ENCODE measurements around the gene ADAM23.

The ADAM23 gene

GRCh38 chr2:206572725-206573124 lies 129.4 kb downstream of the ADAM23 start:
- DNase-seq, result no peak

DNA sequence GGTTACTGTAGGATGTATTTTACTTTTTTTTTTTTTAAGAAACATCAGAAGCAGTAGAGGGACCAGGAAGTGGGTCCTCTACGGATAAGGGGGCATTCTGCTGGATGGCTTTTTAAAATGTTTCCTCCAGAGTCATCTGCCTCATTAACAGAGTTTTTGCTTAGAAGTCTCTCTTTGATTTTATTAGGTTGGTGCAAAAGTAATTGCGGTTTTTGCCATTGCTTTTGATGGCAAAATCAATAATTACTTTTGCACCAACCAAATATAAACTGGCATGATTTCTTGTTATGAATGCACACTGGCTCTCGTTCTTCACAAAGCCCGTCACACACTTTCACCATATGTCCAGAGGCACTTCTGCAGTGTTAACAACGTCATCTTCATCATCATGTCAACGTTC lies 130.5 kb downstream of the ADAM23 start:
- DNase-seq, result no peak

DNA sequence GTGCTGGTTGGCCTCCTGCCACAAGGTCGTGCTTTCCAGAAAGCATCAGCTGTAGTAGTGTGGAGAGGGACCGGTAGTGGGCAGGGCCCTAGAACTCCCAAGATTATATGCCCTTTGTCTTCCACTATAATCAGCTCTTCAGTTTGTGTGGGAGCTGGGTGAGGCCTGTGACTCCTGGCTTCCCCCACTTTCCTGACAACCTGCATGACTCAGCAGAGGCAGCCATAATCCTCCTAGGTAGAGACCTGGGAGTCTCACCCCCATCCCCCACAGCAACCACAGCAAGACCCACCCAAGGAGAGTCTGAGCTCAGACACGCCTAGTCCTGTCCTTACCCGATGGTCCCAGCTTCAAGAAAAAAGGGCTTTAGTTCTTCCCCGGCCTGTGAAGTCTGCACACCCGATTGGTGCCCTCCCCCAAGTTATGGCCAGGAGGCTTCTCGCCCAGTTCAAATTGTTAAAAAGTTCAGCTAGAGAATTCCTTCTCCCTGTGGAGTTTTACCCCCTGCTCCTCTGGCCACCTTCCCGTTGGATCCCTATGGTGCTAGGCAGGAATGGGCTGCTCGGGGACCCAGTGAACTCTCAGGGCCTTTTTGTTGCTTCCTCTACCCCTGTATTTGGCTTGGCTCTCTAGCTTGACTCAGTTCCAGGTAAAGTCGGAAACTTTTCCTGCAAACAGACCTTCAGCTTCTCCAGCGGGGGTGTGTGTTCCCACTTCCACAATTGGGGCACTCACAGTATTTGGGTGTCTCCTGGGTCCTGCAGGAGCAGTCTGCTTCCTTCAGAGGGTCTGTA lies 141.2 kb downstream of the ADAM23 start:
- no peak for DNase-seq

DNA sequence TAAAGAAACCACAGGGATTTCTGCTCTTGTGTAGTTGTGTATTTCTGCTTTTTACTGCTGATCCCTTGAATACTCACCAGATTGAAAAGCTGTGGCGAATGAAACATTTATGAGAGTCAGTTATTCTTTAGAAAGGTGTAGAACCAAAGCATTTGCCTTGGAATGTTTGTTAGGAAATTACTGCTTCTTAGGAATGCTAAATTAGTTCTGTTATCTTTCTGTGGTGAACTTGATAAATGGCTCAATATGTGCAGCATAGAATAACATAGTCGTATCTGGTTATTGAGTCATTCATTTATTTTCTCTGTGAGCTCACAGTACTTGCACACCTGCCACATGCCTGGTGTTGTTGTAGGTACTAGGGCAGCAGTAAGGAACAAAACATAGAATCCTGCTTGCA lies 142.0 kb downstream of the ADAM23 start:
- no peak for DNase-seq

DNA sequence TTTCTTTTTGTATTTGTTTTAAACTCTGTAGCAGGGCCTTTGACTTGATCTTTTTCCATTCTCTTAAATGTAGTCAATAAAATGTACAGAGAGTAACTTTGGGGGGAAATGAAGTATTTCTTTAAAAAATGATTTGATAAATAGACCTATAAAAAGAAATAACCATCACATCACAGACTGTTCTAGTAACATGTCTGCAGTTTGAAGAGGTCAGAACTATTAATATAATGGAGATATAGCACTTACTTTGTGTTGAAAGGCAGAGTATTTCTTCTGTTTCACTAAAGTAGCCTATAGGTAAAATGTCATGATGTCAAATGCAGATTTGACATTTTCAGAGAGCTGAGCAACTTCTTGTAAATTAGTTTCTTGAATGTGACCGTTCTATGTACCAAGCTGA lies 143.3 kb downstream of the ADAM23 start:
- no peak for DNase-seq

DNA sequence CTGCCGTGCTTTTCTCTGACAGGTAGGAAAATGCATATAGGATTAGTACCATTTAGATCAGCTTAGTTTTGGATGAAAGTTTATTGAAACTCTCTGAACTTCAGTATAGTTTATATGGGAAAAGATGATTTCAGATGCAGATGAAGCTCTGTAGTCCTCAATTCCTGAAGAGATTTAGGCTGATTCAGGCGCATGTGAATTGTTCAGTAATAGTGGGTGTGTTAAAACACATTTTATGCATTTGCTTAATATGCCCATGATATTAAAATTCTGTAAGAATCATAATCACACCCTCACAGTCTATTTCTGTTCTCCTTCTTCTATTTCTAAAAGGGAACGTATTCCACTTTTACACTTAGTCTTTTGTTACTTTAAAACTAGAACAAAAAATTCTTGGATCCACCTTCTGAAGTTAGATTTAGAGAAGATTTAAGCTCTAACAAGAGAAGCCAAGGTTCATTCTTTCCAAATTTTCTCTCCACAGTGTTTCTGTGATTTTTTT lies 154.4 kb downstream of the ADAM23 start:
- DNase-seq, result no peak

DNA sequence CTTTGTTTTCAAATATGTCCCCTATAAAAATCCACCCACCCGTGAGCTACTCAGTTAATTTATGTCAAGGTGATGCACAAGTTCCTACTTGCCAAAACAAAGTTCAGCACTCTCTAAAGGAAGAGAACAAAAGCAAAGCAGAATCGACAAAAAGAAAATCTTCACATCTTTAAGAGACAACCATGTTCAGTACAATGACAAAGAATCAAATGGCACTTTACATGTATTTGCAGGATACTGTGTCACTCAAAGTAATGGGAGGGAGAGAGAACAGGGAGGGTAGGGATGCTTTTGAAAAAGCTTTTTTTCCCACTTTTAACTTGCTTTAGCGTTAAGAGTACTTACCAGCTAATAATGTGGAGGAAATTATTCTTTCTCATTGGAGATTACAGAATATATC lies 159.9 kb downstream of the ADAM23 start:
- DNase-seq, result no peak

- no peak for DNase-seq
These were observed 167.1 kb downstream of the ADAM23 start for GRCh38 chr2:206610451-206610850.

GRCh38 chr2:206611191-206611590 lies 167.9 kb downstream of the ADAM23 start:
- DNase-seq, result no peak

DNA sequence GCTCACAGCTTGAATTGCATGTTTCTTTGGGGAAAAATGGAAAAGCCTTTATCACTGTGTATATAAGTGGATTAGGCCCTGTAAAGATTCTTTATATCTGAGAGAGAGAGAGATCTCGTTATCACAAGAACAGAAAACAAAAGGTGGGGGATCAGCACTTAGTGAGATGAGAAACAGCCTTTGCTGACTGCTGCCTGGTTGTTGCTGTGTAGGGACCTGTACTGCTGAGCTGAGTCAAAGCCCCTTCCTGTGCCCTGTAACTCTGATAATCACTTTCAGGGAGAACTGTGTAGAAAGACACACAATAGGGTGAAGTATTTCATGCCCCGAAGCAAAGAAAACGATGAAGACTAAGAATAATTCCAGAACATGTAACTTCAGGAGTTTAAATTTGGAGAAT lies 168.4 kb downstream of the ADAM23 start:
- no peak for DNase-seq

DNA sequence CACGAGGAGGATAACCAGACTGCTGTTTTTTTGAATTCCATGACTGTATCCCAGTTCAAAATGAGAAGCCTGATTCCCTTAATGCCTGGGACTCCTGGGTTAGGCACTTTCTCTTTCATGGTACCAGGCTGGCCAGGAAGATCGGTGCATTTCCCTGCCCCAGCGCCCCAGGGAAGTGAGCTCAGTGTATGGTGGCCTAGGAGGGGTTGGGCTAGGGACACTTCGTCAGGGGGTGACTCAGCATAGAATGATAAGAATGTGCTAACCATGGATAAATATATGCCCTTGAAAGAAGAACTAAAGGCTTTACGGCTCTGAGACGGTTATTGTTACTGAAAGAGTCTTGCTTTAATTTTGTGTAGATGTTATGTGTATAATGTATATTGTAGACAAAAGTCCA lies 171.5 kb downstream of the ADAM23 start:
- no peak for DNase-seq

GRCh38 chr2:206615417-206616089 lies 172.2 kb downstream of the ADAM23 start:
- no peak for DNase-seq

DNA sequence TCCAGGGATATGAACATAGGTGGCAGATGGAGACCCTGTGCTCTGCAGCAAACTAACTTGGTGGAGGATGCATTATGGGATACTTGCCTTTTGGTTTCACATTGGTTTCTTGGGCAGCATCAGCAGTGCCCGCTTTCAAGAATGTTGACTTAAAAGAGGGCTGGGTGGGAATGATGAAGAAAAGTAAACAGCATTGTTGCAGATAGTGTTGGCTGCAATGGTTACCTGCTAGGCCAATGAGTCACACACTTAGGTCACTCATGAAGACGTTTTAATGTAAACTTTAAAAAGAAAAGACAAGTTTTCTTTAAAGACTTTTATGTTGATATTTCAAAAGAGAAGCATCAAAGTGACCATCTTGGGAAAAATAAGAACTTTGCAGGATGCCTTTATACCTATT lies 172.8 kb downstream of the ADAM23 start:
- DNase-seq, result no peak

DNA sequence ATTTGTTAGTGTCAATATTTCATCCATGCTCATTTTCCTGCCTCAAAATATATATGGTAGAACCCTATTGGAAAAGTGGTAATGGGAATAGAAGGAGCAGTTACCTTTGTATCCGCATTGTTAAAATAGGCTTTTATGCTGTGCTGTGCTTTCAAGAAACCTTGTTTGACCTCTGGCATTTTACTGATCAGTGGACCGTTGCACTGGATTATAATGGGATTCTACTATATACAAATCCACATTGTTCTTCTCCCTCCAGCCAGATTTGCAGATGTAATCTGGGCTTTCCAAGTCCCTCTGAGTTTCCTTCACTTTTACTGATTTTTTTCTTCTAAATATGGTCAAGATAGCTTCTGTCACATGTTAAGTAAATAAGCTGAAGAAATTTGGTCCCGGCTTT lies 175.7 kb downstream of the ADAM23 start:
- DNase-seq, result no peak

DNA sequence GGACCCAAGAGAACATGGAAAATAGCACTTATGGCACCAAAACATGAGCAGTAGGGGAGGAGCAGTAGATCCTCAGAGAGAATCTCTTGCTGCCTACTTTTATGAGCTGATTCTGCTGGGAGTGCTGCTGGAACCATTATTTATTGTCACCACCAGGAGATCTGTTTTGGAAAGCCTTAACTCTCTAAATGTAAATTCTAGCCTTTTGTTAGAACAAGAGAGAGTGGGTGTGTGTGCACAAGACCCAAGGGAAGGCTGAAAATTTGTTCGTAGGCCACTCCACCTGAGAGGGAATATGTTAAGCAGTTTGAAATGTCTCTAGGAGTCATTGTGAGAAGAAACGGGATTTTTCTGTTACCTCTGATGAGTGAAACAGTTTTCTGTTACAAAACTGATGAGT lies 182.8 kb downstream of the ADAM23 start:
- DNase-seq, result no peak

DNA sequence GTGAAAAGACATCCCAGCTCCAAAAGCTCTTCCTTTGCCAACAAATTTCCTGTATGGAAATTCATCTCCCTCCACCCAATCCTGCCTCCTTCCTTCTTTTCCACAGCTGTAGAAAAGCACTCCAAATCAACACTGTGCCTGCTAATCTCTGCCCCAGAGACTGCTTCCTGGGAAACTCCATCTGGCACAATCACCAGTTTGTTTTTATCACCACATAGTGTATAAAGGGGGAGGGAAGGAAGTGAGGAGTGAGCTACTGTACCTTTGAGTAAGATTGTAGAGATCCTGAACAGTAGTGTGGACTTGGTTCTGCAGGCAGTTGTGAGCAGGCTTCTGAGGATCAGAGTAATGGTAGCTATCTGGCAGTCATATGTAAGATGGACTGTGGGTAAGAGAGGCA lies 184.3 kb downstream of the ADAM23 start:
- no peak for DNase-seq

DNA sequence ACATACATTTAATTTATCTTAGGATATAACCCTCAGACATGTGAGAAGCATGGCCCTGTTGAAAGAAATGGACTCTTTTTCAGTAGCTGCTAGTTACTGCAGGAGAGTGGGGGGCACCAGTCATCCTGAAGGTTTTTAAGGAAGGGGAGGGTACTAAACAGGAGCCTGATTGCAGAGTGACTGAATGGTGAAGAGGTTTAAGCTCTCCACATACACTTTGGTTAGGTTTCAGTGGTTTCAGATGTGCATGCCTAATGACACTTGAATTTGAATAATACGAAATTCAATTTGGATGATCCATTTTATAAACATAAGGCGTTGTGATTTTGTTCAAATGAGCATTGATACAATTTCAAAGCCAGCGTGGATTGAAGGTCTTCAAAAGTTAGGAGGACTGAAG lies 188.0 kb downstream of the ADAM23 start:
- no peak for DNase-seq

GRCh38 chr2:206635015-206635414 lies 191.7 kb downstream of the ADAM23 start:
- DNase-seq, result no peak

DNA sequence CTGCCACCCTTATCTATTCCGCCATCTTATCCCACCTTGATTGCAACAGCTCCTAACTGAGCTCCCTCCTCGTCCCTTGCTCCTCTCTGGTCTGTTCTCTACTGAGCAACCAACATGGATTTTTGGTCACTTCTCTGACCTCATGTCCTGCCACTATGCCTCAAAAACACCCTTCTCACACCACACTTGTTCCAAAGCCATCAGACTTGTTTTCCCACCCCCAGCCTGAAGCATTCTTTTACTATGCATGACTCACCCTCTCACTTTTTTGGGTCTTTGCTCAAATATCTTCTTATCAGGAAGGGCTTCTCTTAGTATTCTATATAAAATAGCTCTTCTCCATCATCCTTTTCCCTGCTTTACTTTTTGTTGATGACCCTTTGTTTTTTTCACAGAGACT lies 196.3 kb downstream of the ADAM23 start:
- no peak for DNase-seq

DNA sequence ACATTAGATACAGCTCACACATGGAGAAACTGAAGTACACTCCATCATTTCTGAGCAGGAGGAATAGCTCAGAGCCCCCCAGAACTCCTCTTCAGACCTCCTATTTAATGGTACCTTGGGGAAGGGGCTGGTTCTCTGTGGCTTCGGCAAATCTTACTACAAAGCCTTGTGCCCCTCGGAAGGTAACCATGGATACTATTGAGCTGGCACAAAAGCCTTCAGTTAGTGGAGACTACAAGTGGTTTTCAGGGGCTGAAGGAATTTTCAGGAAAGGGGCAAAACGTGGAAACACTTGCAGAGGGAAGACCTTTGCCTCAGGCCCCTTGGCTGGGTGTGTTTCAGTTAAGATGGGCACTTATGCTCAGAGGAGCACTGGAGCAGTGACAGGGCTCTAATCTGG lies 197.9 kb downstream of the ADAM23 start:
- no peak for DNase-seq

GRCh38 chr2:206642075-206643025 lies 199.0 kb downstream of the ADAM23 start, which contains the start of gene FAM237A:
Gene FAM237A (plus strand): TSS chr2:206642487. CDS start chr2:206644237, 1,750 bp downstream.
- peak; percentile 67 for DNase-seq

DNA sequence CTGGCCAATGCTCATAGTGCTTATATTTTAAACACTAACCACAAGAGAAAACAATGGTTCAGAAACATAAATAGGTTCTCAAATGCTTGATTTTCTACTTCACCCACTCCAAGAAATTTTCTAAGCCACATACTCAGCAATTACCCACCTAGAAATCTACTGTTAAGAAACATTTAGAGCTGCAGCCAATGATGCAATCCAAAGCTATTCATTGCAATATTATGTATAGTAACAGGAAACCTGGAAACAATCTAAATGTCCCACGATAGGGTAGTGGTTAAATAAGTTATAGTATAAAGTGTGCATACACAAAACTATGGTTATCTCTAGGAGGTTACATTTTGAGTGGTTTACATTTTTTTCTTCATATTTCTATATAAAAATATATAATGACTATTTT lies 204.7 kb downstream of the ADAM23 start:
- DNase-seq, result no peak

GRCh38 chr2:206657087-206657486 lies 213.8 kb downstream of the ADAM23 start:
- no peak for DNase-seq
